Erythroblast (primary cell): ENCODE measurements around the gene MATN4.

Experiments
- GATA1 ChIP-seq: IDR thresholded peaks from 2 replicates; pipeline ENCODE4 v1.6.1; 2011; ENCODE audit warnings: low read depth, mild to moderate bottlenecking, control low read depth, low read length, moderate library complexity
- POLR2A ChIP-seq: IDR thresholded peaks from 2 replicates; pipeline ENCODE4 v1.6.1; 2011; ENCODE audit warnings: mild to moderate bottlenecking, low read length

GRCh38 chr20:45303586-45304463, 4.3 kb downstream of the MATN4 start:
- TF ChIP-seq POLR2A, result no peak
- TF ChIP-seq GATA1, result no peak
